GM12878 (cell line): ENCODE data around the gene TCEAL4. TPM values are rescaled to one million over a fixed set of nuclear protein-coding genes. Genes with fewer than 3 reads are reported as not detected.
A peak's percentile ranks its signal among the peaks of the same experiment; 100 is the strongest.

Experiments
- ATAC-seq: fragments of 200-7000 bp; cut with Tn5 transposase; 3 replicates; pipeline ENCODE4 v1.9.1; 2020; ENCODE audit warnings: mild to moderate bottlenecking, moderate library complexity
- BruUV-seq: library from RNA; stranded (reverse); fragments of 400-500 nt; replicated peaks from 2 replicates; lab custom pipeline; 2021; lab: Mats Ljungman, UMichigan
- CTCF ChIA-PET: fragments of 300-600 bp; sonication (Branson Sonifier 250); formaldehyde crosslinking; extraction: SDS; loops from one replicate; lab custom pipeline; 2021; ENCODE audit warnings: inconsistent platforms; lab: Yijun Ruan, JAX
- POLR2A ChIA-PET: fragments of 350-600 bp; formaldehyde crosslinking; extraction: SDS; loops from one replicate; lab custom pipeline; 2021; ENCODE audit warnings: inconsistent platforms; lab: Charles Lee
- RAD21 ChIA-PET: fragments of 300-600 bp; sonication (Branson Sonifier 250); formaldehyde crosslinking; loops from one replicate; lab custom pipeline; 2023; ENCODE audit warnings: antibody characterized with exemption; ENCODE audit not compliant: unreplicated experiment; lab: Charles Lee
- SMC1A ChIA-PET: fragments of 300-600 bp; sonication (Branson Sonifier 250); formaldehyde crosslinking; loops from one replicate; lab custom pipeline; 2023; ENCODE audit not compliant: unreplicated experiment, uncharacterized antibody; lab: Charles Lee
- DNase-seq: peaks from one replicate; pipeline ENCODE4 v3.0.0-alpha.2; 2011; ENCODE audit warnings: low read depth, low spot score
- FAIRE-seq: peaks from 3 replicates; lab custom pipeline; 2011; peaks lifted over from hg19 to GRCh38; lab: Jason Lieb, UNC
- H2AFZ ChIP-seq: 2 replicates; pipeline ENCODE4 v1.6.0; 2011; ENCODE audit warnings: low read depth, low read length, control low read depth; ENCODE audit not compliant: control insufficient read depth
- H3K27ac ChIP-seq: 2 replicates; pipeline ENCODE4 v1.5.1; 2011; ENCODE audit warnings: control low read depth; ENCODE audit not compliant: control insufficient read depth, insufficient read depth
- H3K27me3 ChIP-seq, 2 experiments: replicated peaks in 1 of 2; 2 replicates each; pipeline versions ENCODE4 v1.6.0 to v1.6.1; 2011; ENCODE audit warnings: low read length in 1 of 2; ENCODE audit not compliant: control insufficient read depth in 2 of 2, insufficient read depth in 2 of 2
- H3K36me3 ChIP-seq, 2 experiments: 2 replicates each; pipeline ENCODE4 v1.5.1; 2011; ENCODE audit warnings: low read length in 1 of 2; ENCODE audit not compliant: control insufficient read depth in 2 of 2, insufficient read depth in 2 of 2
- H3K4me1 ChIP-seq: 2 replicates; pipeline ENCODE4 v1.6.1; 2011; ENCODE audit warnings: mild to moderate bottlenecking, low read length, moderate library complexity, mixed read lengths; ENCODE audit not compliant: control insufficient read depth, insufficient read depth
- H3K4me2 ChIP-seq: 2 replicates; pipeline ENCODE4 v1.6.0; 2011; ENCODE audit warnings: control low read depth; ENCODE audit not compliant: control insufficient read depth, insufficient read depth
- H3K4me3 ChIP-seq: fragments of 200-600 bp; sonication (generic); 2 replicates; pipeline ENCODE4 v1.5.1; 2016
- H3K79me2 ChIP-seq: 2 replicates; pipeline ENCODE4 v1.6.0; 2011; ENCODE audit warnings: low read length; ENCODE audit not compliant: control insufficient read depth, insufficient read depth
- H3K9ac ChIP-seq: 2 replicates; pipeline ENCODE4 v1.8.0; 2011; ENCODE audit warnings: low read length, control low read depth, mixed read lengths; ENCODE audit not compliant: control insufficient read depth, insufficient read depth
- H3K9me3 ChIP-seq: replicated peaks from 3 replicates; pipeline ENCODE4 v1.5.1; 2011; ENCODE audit warnings: mild to moderate bottlenecking, low read length; ENCODE audit not compliant: control insufficient read depth, insufficient read depth
- H4K20me1 ChIP-seq: 2 replicates; pipeline ENCODE4 v1.6.0; 2011; ENCODE audit not compliant: control insufficient read depth, insufficient read depth
- ATF7 ChIP-seq: fragments of 450-650 bp; IDR thresholded peaks from 2 replicates; pipeline ENCODE4 v1.6.1; 2016; ENCODE audit warnings: low read depth, mild to moderate bottlenecking
- BMI1 ChIP-seq: fragments of 450-650 bp; IDR thresholded peaks from 2 replicates; pipeline ENCODE4 v1.6.1; 2016; ENCODE audit warnings: mild to moderate bottlenecking, moderate library complexity, borderline replicate concordance
- CEBPB ChIP-seq, 2 experiments: fragments of 150-350 bp in 1 of 2; IDR thresholded peaks; 2 replicates each; pipeline ENCODE4 v1.6.1; 2012 to 2014; ENCODE audit warnings: low read depth in 2 of 2, low read length in 2 of 2, borderline replicate concordance in 1 of 2, inconsistent platforms in 1 of 2
- CREB1 ChIP-seq: IDR thresholded peaks from 2 replicates; pipeline ENCODE4 v1.6.1; 2012; ENCODE audit warnings: low read depth, mild to moderate bottlenecking, inconsistent platforms
- CREM ChIP-seq: IDR thresholded peaks from 2 replicates; pipeline ENCODE4 v1.6.1; 2014; ENCODE audit warnings: antibody characterized with exemption, low read depth
- HCFC1 ChIP-seq: fragments of 150-350 bp; IDR thresholded peaks from 2 replicates; pipeline ENCODE4 v1.6.1; 2014; ENCODE audit warnings: low read length
- HDAC2 ChIP-seq: fragments of 200-600 bp; sonication (generic); IDR thresholded peaks from 2 replicates; pipeline ENCODE4 v1.6.1; 2017
- NBN ChIP-seq: fragments of 450-650 bp; IDR thresholded peaks from 2 replicates; pipeline ENCODE4 v1.6.1; 2016
- POLR2A ChIP-seq: IDR thresholded peaks from 2 replicates; pipeline ENCODE4 v1.6.1; 2011; ENCODE audit warnings: low read depth, mild to moderate bottlenecking, low read length
- POLR2AphosphoS5 ChIP-seq: IDR thresholded peaks from 2 replicates; pipeline ENCODE4 v1.6.1; 2011; ENCODE audit warnings: mild to moderate bottlenecking, low read length, inconsistent platforms
- SPI1 ChIP-seq: IDR thresholded peaks from 2 replicates; pipeline ENCODE4 v1.6.1; 2011; ENCODE audit warnings: low read depth, mild to moderate bottlenecking, low read length, moderate library complexity, borderline replicate concordance; ENCODE audit not compliant: insufficient read depth
- SRF ChIP-seq, 2 experiments: IDR thresholded peaks; 2 replicates each; pipeline ENCODE4 v1.6.1; 2011; ENCODE audit warnings: low read depth in 2 of 2, low read length in 2 of 2, mild to moderate bottlenecking in 1 of 2, moderate library complexity in 1 of 2
- TCF12 ChIP-seq: IDR thresholded peaks from 2 replicates; pipeline ENCODE4 v1.6.1; 2011; ENCODE audit warnings: low read depth, mild to moderate bottlenecking, low read length
- YBX1 ChIP-seq: fragments of 450-650 bp; IDR thresholded peaks from 2 replicates; pipeline ENCODE4 v1.6.1; 2016; ENCODE audit warnings: antibody characterized with exemption
- YY1 ChIP-seq: IDR thresholded peaks from 2 replicates; pipeline ENCODE4 v1.6.1; 2011; ENCODE audit warnings: low read depth, mild to moderate bottlenecking, low read length
- ZNF622 ChIP-seq: fragments of 450-650 bp; IDR thresholded peaks from 2 replicates; pipeline ENCODE4 v1.6.1; 2017; ENCODE audit warnings: mild to moderate bottlenecking, inconsistent platforms
- WGBS: methylation state at CpG from one replicate; pipeline ENCODE4 v1.1.6; 2016; ENCODE audit warnings: low lambda C conversion rate; ENCODE audit not compliant: insufficient replicate concordance, insufficient coverage; ENCODE audit errors: missing lambda C conversion rate; 5-methylcytosine and 5-hydroxymethylcytosine counted together
- in situ Hi-C: fragments of 300-500 bp; cut with MboI; formaldehyde crosslinking; loops from 9 replicates; pipeline ENCODE4 v1.14.3; 2018; ENCODE audit warnings: mixed read lengths
- intact Hi-C: fragments of 100-400 bp; cut with micrococcal nuclease; formaldehyde crosslinking; loops from one replicate; pipeline ENCODE4 v1.14.2; 2022; ENCODE audit not compliant: unreplicated experiment
- polyA plus RNA-seq, 11 experiments: library from polyadenylated mRNA; depleted of rRNA in 4 of 11; unstranded in 6 of 11; stranded (reverse) in 5 of 11; fragments of >200 nt; fragmentation: Nextera tagmentation in 4 of 11; fragmentation: Illumina TruSeq in 1 of 11; extraction: Ambion mirVana in 4 of 11; extraction: Trizol in 1 of 11; gene quantifications; 1 replicate in 1 of 11; 2 replicates in 10 of 11; pipeline versions ENCODE4 v1.2.1 to v1.2.3, GENCODE V29; 2011 to 2016; ENCODE audit warnings: inconsistent platforms in 2 of 11, missing spikeins in 2 of 11, low read depth in 1 of 11
- total RNA-seq, 4 experiments: library from RNA; depleted of rRNA in 3 of 4; stranded (reverse); fragments of >200 nt in 3 of 4; fragmentation: Illumina TruSeq in 1 of 4; extraction: Trizol in 1 of 4; gene quantifications; 2 replicates each; pipeline versions ENCODE4 v1.2.1 to v1.2.3, GENCODE V29; 2013 to 2021
- TF ChIP-seq, protein P1 (sequence below): IDR thresholded peaks from 2 replicates; pipeline ENCODE4 v1.6.1; 2011; ENCODE audit warnings: mild to moderate bottlenecking, low read depth, low read length, moderate library complexity; ENCODE audit not compliant: insufficient replicate concordance
- TF ChIP-seq, protein P2 (sequence below): IDR thresholded peaks from 2 replicates; pipeline ENCODE4 v1.6.1; 2011; ENCODE audit warnings: low read depth, mild to moderate bottlenecking, low read length, moderate library complexity, borderline replicate concordance; ENCODE audit errors: extremely low read depth

The TCEAL4 gene
- total and polyA plus RNA-seq, 10 of the 15 experiments (the other 5 are each of a cell fraction or from before 2014, with no cell fraction given) = 9.6 to 63.8 (median 32.1) TPM

- H4K20me1 ChIP-seq = no peaks in the 10 kb centered on the region
- BruUV-seq = TSS peak; percentile 43
- ChIA-PET RAD21 (no interaction called here), POLR2A (no interaction called here), SMC1A (interaction anchor here (0.6 to 1.6 kb wide), 3 partner anchors 9 to 31 kb away, joined by 3 to 6 read pairs (median 3); no protein-coding TSS in a partner anchor), CTCF (no interaction called here)
- H3K4me3 ChIP-seq = no peak overlapping the region
- in situ Hi-C loops (no loop called here), intact Hi-C loops (no loop called here)
- no peak overlapping the region for H3K27ac ChIP-seq
- H3K36me3 ChIP-seq = no peaks in the 10 kb centered on the region
- no peak for TF ChIP-seq YBX1
- 100% methylated on average over 1 of the region's 1 CpG for WGBS
- H3K4me2 ChIP-seq = no peak overlapping the region
- DNase-seq (no peak), FAIRE-seq (no peak), ATAC-seq (no peak)
- no peaks in the 10 kb centered on the region; a peak in 1 of 4 replicates for H3K27me3 ChIP-seq
- H3K9ac ChIP-seq = no peak overlapping the region
- H3K9me3 ChIP-seq = no peaks in the 10 kb centered on the region
- H3K79me2 ChIP-seq = no peaks in the 10 kb centered on the region
- H3K4me1 ChIP-seq = no peaks in the 10 kb centered on the region; the same call in 1 of the 2 replicates
- no peak overlapping the region for H2AFZ ChIP-seq
Measured at GRCh38 chrX:103552236-103552635, 33.1 kb upstream of the TCEAL4 start.

- 24% methylated on average over 19 of the region's 19 CpGs for WGBS
- H3K27me3 ChIP-seq = no peaks in the 10 kb centered on the region; a peak in 1 of 4 replicates
- intact Hi-C loops = no loop called here
- no TSS peak for BruUV-seq
- peak overlapping the region; percentile 35 for H3K27ac ChIP-seq
- no peaks in the 10 kb centered on the region for H3K9me3 ChIP-seq
- DNase-seq (no peak), FAIRE-seq (peak; percentile 69), ATAC-seq (peak; percentile 94)
- H3K4me1 ChIP-seq = no peaks in the 10 kb centered on the region; the same call in 1 of the 2 replicates
- ChIA-PET CTCF (no interaction called here), POLR2A (no interaction called here), RAD21 (interaction anchor here (0.6 kb wide), 1 partner anchor 263 kb away, joined by 3 read pairs; no protein-coding TSS in a partner anchor), SMC1A (no interaction called here)
- H4K20me1 ChIP-seq = no peaks in the 10 kb centered on the region
- H2AFZ ChIP-seq = peak overlapping the region; percentile 92
- H3K4me2 ChIP-seq = peak overlapping the region; percentile 57
- in situ Hi-C loops = no loop called here
- TF ChIP-seq HDAC2 (no peak), SPI1 (no peak), CREB1 (peak; percentile 99), ZNF622 (no peak), CEBPB (IDR thresholded peaks at IDR 0.05; ENCODE audit: borderline replicate concordance in 1 of 2, low read depth in 2 of 2, low read length in 2 of 2) (no peak), TCF12 (no peak), YY1 (peak; percentile 59; the same call in 1 of the 2 replicates), POLR2AphosphoS5 (0 out of 2 replicates have a peak, but pooled peaks have one; percentile 51), POLR2A (peak; percentile 66), ATF7 (peak; percentile 91), CREM (peak; percentile 98), NBN (no peak), BMI1 (peak; percentile 97), HCFC1 (peak; percentile 43; the same call in 1 of the 2 replicates), SRF (IDR thresholded peaks at IDR 0.05; ENCODE audit: low read depth in 2 of 2, low read length in 2 of 2) (peak in 1 of 2 experiments; percentile 57; a peak in 1 of 4 replicates)
- TF ChIP-seq, protein P1, sequence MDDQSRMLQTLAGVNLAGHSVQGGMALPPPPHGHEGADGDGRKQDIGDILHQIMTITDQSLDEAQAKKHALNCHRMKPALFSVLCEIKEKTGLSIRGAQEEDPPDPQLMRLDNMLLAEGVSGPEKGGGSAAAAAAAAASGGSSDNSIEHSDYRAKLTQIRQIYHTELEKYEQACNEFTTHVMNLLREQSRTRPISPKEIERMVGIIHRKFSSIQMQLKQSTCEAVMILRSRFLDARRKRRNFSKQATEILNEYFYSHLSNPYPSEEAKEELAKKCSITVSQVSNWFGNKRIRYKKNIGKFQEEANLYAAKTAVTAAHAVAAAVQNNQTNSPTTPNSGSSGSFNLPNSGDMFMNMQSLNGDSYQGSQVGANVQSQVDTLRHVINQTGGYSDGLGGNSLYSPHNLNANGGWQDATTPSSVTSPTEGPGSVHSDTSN = no peak
- TF ChIP-seq, protein P2, sequence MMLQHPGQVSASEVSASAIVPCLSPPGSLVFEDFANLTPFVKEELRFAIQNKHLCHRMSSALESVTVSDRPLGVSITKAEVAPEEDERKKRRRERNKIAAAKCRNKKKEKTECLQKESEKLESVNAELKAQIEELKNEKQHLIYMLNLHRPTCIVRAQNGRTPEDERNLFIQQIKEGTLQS = peak; percentile 53; the same call in 1 of the 2 replicates
- H3K4me3 ChIP-seq = peak overlapping the region; percentile 58
- peak overlapping the region; percentile 78 for H3K9ac ChIP-seq
- no peaks in the 10 kb centered on the region for H3K79me2 ChIP-seq
- no peaks in the 10 kb centered on the region for H3K36me3 ChIP-seq
Measured at GRCh38 chrX:103554687-103555424, 30.5 kb upstream of the TCEAL4 start.
